GM12875 (cell line): ENCODE measurements around the gene USP48.
"Not testable (repeated sequence)": the region's sequence is repeated elsewhere in the genome, so short reads cannot be mapped to it uniquely, and the experiment has no call there.

Experiments
- H3K4me3 ChIP-seq: one replicate; pipeline ENCODE4 v1.5.1; 2011; ENCODE audit warnings: low read depth, low read length, control low read depth
- CTCF ChIP-seq: IDR thresholded peaks from 2 replicates; pipeline ENCODE4 v1.5.1; 2011; ENCODE audit warnings: low read depth, mild to moderate bottlenecking, control low read depth, inconsistent platforms, low read length, moderate library complexity, borderline replicate concordance; ENCODE audit not compliant: insufficient read depth

Gene USP48

DNA sequence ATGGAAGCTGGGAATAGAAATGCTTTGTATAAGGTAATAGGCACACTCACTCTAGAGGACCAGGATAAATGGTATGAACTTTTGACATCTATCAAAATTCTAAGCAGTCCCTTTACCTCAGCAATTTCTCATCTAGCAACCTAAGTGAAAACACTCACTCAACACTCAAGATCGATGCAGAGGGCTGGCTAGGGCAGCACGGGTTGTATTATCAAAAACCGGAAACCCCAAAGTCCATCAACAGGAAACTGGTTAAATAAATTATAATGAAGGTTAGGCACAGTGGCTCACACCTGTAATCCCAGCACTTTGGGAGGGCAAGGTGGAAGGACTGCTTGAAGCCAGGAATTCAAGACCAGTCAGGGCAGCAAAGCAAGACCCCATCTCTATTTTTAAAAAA lies 9.4 kb downstream of the USP48 start:
- no peak for TF ChIP-seq CTCF
- H3K4me3 ChIP-seq = no peak overlapping the region

- not testable (repeated sequence) for H3K4me3 ChIP-seq
These were observed 11.3 kb downstream of the USP48 start for GRCh38 chr1:21771672-21772071.

DNA sequence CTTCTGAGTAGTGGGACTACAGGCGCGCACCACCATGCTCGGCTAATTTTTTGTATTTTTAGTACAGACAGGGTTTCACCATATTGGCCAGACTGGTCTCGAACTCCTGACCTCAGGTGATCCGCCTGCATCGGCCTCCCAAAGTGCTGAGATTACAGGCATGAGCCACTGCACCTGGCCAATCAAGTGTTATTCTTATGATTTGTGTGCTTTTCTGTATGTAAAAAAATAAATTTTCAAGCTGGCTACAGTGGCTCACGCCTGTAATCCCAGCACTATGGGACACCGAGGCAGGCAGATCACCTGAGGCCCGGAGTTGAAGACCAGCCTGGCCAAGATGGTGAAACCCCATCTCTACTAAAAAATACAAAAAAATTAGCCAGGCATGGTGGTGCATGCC lies 12.3 kb downstream of the USP48 start:
- H3K4me3 ChIP-seq = not testable (repeated sequence)

DNA sequence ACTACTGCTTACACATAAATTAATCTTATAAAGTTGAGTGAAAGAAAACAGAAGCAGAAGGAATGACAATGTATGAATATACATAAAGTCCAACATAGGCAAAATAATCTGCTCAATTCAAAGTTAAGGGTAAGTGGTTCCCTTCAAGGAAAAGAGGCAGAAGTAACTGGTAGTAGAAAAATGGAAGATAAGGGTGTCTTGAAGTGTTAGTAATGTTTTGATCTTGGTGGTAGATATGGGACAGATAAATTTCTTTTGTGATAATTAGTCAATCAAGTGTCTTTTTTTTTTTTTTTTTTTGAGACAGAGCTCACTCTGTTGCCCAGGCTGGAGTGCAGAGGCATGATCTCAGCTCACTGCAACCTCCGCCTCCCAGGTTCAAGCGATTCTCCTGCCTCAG lies 12.7 kb downstream of the USP48 start:
- H3K4me3 ChIP-seq = no peak overlapping the region
- no peak for TF ChIP-seq CTCF

DNA sequence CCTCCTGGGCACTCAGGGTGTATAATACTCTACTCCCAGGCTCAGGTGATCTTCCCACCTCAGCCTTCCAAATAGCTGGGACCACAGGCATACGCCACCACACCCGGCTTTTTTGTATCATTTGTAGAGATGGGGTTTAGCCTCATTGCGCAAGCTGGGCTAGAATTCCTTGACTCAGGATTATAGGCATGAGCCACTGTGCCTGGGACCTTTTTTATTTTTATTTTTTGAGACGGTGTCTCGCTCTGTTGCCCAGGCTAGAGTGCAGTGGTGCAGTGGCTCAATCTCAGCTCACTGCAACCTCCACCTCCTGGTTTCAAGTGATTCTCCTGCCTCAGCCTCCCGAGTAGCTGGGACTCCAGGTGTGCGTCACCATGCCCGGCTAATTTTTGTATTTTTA lies 15.8 kb downstream of the USP48 start:
- not testable (repeated sequence) for H3K4me3 ChIP-seq

DNA sequence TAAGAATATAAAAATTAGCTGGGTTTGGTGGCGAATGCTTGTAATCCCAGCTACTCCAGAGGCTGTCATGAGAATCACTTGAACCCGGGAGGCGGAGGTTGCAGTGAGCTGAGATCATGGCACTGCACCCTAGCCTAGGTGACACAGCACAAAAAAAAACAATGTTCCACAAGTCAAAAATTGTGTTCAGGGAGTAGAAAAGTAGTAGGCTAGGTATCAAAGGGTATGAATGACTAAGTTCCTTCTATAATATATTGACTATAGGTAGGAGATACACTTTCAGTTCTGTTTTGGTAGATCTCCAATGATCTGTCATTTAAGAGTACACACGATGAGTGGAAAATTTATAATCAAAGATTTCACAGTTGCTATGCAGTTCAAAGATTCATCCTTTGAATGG lies 16.7 kb downstream of the USP48 start:
- TF ChIP-seq CTCF = no peak
- no peak overlapping the region for H3K4me3 ChIP-seq

DNA sequence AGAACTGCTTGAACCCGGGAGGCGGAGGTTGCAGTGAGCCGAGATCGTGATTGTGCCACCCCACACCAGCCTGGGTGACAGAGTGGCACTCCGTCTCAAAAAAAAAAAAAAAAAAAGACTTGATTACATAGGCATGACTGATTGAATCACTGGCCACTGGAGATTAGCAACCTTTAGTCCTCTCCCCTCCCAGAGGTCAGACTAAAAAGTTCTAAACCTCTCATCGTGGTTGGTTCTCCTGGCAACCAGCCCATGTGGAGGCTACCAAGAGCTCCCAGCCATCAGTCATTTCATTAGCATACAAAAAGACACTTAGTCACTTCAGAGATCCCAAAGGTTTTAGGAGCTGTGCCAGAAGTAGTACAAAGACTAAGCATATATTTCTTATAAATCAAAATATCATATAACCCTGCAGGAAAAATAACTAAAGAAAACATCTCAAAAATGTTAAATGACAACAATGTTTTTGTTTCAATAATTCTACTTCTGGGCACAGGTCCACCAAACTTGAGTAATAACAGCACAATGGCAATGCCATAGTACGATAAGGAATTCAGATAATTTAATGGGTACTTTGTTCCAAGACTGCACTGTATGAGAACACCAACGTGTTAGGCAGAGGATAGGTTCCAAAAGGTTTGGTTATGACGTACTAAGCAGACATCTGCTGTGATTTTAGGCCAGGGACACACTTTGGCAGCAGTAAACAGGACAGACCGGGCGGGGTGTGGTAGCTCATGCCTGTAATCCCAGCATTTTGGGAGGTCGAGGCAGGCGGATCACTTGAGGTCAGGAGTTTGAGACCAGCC lies 18.1 kb downstream of the USP48 start:
- H3K4me3 ChIP-seq = no peak overlapping the region

GRCh38 chr1:21763694-21764419 lies 19.1 kb downstream of the USP48 start:
- H3K4me3 ChIP-seq = no peak overlapping the region
- no peak for TF ChIP-seq CTCF

More for the DNA sequence above, 18.1 kb downstream of the USP48 start:
- no peak for TF ChIP-seq CTCF
